Measurements from ENCODE around the gene POPDC2. TPM values are rescaled to one million over a fixed set of nuclear protein-coding genes. Genes with fewer than 3 reads are reported as not detected.
"Not testable (repeated sequence)": the region's sequence is repeated elsewhere in the genome, so short reads cannot be mapped to it uniquely, and the experiment has no call there.

Gene POPDC2
- total RNA-seq, 1 experiment from 2014 or later, result 0.59 TPM

- Histone ChIP-seq H3K4me3 (ENCODE audit: insufficient read depth, low read depth, low read length) (no peak within 1 kb of the TSS), H3K36me3 (replicated peaks; ENCODE audit: control insufficient read depth, insufficient read depth, low read length) (no peaks in the 10 kb centered on the region), H3K27me3 (ENCODE audit: control insufficient read depth, insufficient read depth, low read length) (no peaks in the 10 kb centered on the region)
- DNase-seq, result no peak
These were observed 62.7 kb downstream of the POPDC2 start, which contains the start of gene PLA1A for GRCh38 chr3:119597548-119598288. TSS of gene PLA1A (plus strand) at chr3:119597885. CDS start at chr3:119597914, 29 bp downstream.

- DNase-seq, result no peak
- no peaks in the 10 kb centered on the region for H3K36me3 ChIP-seq (replicated peaks; ENCODE audit: control insufficient read depth, insufficient read depth, low read length)
- no peak overlapping the region for H3K4me3 ChIP-seq (ENCODE audit: insufficient read depth, low read depth, low read length)
- H3K27me3 ChIP-seq (ENCODE audit: control insufficient read depth, insufficient read depth, low read length), result no peaks in the 10 kb centered on the region
These were observed 64.0 kb downstream of the POPDC2 start for GRCh38 chr3:119596398-119596797.

- no peak for DNase-seq
- Histone ChIP-seq H3K27me3 (ENCODE audit: control insufficient read depth, insufficient read depth, low read length) (no peaks in the 10 kb centered on the region), H3K4me3 (ENCODE audit: insufficient read depth, low read depth, low read length) (no peak overlapping the region), H3K36me3 (replicated peaks; ENCODE audit: control insufficient read depth, insufficient read depth, low read length) (no peaks in the 10 kb centered on the region)
These were observed 64.6 kb downstream of the POPDC2 start for GRCh38 chr3:119595639-119596334.

- not testable (repeated sequence) for H3K27me3 ChIP-seq (ENCODE audit: control insufficient read depth, insufficient read depth, low read length); H3K4me3 ChIP-seq (ENCODE audit: insufficient read depth, low read depth, low read length); H3K36me3 ChIP-seq (replicated peaks; ENCODE audit: control insufficient read depth, insufficient read depth, low read length); DNase-seq
These were observed 65.5 kb downstream of the POPDC2 start for GRCh38 chr3:119594929-119595328.

- H3K36me3 ChIP-seq (replicated peaks; ENCODE audit: control insufficient read depth, insufficient read depth, low read length), result no peaks in the 10 kb centered on the region
- no peak overlapping the region for H3K4me3 ChIP-seq (ENCODE audit: insufficient read depth, low read depth, low read length)
- no peaks in the 10 kb centered on the region for H3K27me3 ChIP-seq (ENCODE audit: control insufficient read depth, insufficient read depth, low read length)
- DNase-seq, result no peak
These were observed 66.3 kb downstream of the POPDC2 start for GRCh38 chr3:119594066-119594465.

- H3K36me3 ChIP-seq (replicated peaks; ENCODE audit: control insufficient read depth, insufficient read depth, low read length), result no peaks in the 10 kb centered on the region
- H3K27me3 ChIP-seq (ENCODE audit: control insufficient read depth, insufficient read depth, low read length), result no peaks in the 10 kb centered on the region
- no peak overlapping the region for H3K4me3 ChIP-seq (ENCODE audit: insufficient read depth, low read depth, low read length)
- DNase-seq, result no peak
These were observed 67.5 kb downstream of the POPDC2 start for GRCh38 chr3:119592861-119593260.

Other genes starting within 250 kb of the POPDC2 start
- gene TMEM39A, start 197.0 kb downstream of the POPDC2 start, total RNA-seq (2014; rRNA removed; shearing (Covaris generic)), result 37.2 and 38.6 TPM in 2 replicates
- 7.3 and 7.8 TPM in 2 replicates for gene POGLUT1, start 191.6 kb downstream of the POPDC2 start, total RNA-seq (2014; rRNA removed; shearing (Covaris generic))
- 84.0 and 89.1 TPM in 2 replicates for gene TIMMDC1, start 162.0 kb downstream of the POPDC2 start, total RNA-seq (2014; rRNA removed; shearing (Covaris generic))
- gene CD80, start 101.0 kb downstream of the POPDC2 start, total RNA-seq (2014; rRNA removed; shearing (Covaris generic)), result not detected in 2 replicates
- gene ADPRH, start 81.1 kb downstream of the POPDC2 start, total RNA-seq (2014; rRNA removed; shearing (Covaris generic)), result 0.96 and 2.9 TPM in 2 replicates
- not detected in 2 replicates for gene PLA1A, start 62.7 kb downstream of the POPDC2 start, total RNA-seq (2014; rRNA removed; shearing (Covaris generic))
- 38.5 and 41.6 TPM in 2 replicates for gene COX17, start 16.8 kb upstream of the POPDC2 start, total RNA-seq (2014; rRNA removed; shearing (Covaris generic))
- 0.37 and 1.8 TPM in 2 replicates for gene CFAP91, start 42.4 kb upstream of the POPDC2 start, total RNA-seq (2014; rRNA removed; shearing (Covaris generic))
- 0.87 and 1.6 TPM in 2 replicates for gene NR1I2, start 121.5 kb upstream of the POPDC2 start, total RNA-seq (2014; rRNA removed; shearing (Covaris generic))